ENCODE measurements around the gene CFAP20DC. TPM values are rescaled to one million over a fixed set of nuclear protein-coding genes. Genes with fewer than 3 reads are reported as not detected.

CFAP20DC gene
- total and polyA plus RNA-seq, 2 of the 13 experiments (the other 11 are each of a cell fraction or from before 2014, with no cell fraction given) = not detected

DNA sequence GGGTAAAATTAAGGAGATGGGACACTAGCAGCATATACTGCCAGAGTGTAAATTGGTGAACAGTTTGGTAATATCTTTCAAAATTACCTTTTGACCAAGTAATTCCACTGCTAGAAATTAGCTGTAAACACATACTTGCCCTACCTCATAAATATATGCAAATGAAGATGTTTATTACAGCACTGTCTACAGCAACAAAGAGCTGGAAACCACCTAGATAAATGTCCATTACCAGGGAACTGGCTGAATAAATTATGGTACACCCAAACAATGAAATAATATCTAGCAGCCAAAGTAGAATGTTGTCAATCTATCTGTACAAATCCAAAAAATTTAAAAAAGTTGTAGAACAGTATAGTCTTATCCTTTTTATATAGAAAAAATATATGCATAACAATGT, 277.4 kb downstream of the CFAP20DC start:
- no peak for DNase-seq (ENCODE audit: low spot score)
- in situ Hi-C loops (cut with HindIII; ENCODE audit: extremely low pct_ligation_motif_present, low pct_unique_long_range_greater_than_20kb) = no loop called here
- no peaks in the 10 kb centered on the region for H3K79me2 ChIP-seq (ENCODE audit: insufficient read depth, low read length)
- TF ChIP-seq, protein P1, sequence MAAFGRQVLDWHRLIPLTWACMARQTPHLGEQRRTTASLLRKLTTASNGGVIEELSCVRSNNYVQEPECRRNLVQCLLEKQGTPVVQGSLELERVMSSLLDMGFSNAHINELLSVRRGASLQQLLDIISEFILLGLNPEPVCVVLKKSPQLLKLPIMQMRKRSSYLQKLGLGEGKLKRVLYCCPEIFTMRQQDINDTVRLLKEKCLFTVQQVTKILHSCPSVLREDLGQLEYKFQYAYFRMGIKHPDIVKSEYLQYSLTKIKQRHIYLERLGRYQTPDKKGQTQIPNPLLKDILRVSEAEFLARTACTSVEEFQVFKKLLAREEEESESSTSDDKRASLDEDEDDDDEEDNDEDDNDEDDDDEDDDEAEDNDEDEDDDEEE (CRISPR knock-in tag; IDR thresholded peaks at IDR 0.05) = no peak
- TF ChIP-seq HOXA9 (CRISPR knock-in tag; IDR thresholded peaks at IDR 0.05; ENCODE audit: borderline replicate concordance) = no peak
- TF ChIP-seq, protein P2, sequence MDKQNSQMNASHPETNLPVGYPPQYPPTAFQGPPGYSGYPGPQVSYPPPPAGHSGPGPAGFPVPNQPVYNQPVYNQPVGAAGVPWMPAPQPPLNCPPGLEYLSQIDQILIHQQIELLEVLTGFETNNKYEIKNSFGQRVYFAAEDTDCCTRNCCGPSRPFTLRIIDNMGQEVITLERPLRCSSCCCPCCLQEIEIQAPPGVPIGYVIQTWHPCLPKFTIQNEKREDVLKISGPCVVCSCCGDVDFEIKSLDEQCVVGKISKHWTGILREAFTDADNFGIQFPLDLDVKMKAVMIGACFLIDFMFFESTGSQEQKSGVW (CRISPR knock-in tag; IDR thresholded peaks at IDR 0.05; ENCODE audit: borderline replicate concordance) = no peak
- no peak for TF ChIP-seq EP300 (IDR thresholded peaks at IDR 0.05; ENCODE audit: low read depth in 2 of 2, low read length in 2 of 2)
- TF ChIP-seq EP300 (CRISPR knock-in tag; IDR thresholded peaks at IDR 0.05; ENCODE audit: borderline replicate concordance) = no peak
- TF ChIP-seq XBP1 (CRISPR knock-in tag; IDR thresholded peaks at IDR 0.05) = no peak
- TF ChIP-seq, protein P3, sequence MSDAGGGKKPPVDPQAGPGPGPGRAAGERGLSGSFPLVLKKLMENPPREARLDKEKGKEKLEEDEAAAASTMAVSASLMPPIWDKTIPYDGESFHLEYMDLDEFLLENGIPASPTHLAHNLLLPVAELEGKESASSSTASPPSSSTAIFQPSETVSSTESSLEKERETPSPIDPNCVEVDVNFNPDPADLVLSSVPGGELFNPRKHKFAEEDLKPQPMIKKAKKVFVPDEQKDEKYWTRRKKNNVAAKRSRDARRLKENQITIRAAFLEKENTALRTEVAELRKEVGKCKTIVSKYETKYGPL (CRISPR knock-in tag; IDR thresholded peaks at IDR 0.05) = no peak
- no peak for TF ChIP-seq ELF3 (CRISPR knock-in tag; IDR thresholded peaks at IDR 0.05)
- no peak for TF ChIP-seq MIXL1 (CRISPR knock-in tag; IDR thresholded peaks at IDR 0.05)
- TF ChIP-seq JDP2 (CRISPR knock-in tag; IDR thresholded peaks at IDR 0.05; ENCODE audit: borderline replicate concordance) = no peak
- TF ChIP-seq SP140L (CRISPR knock-in tag; IDR thresholded peaks at IDR 0.05; ENCODE audit: borderline replicate concordance) = no peak
- H3K4me2 ChIP-seq (ENCODE audit: low read depth, low read length) = no peak overlapping the region
- H2AFZ ChIP-seq (ENCODE audit: low read length) = no peak overlapping the region
- no peaks in the 10 kb centered on the region for H3K4me1 ChIP-seq (ENCODE audit: insufficient read depth, low read length)
- no TSS peak for BruUV-seq (replicated peaks)
- no peak overlapping the region for H3K9ac ChIP-seq (ENCODE audit: insufficient read depth, low read depth, low read length)
- CTCF ChIA-PET (ENCODE audit: low intra/inter-chr PET ratio, low total read pairs) = no interaction called here
- no peak overlapping the region for H3K4me3 ChIP-seq (replicated peaks in 1 of 3; ENCODE audit: insufficient read depth in 1 of 3, low read depth in 2 of 3, low read length in 3 of 3)
- intact Hi-C loops (cut with micrococcal nuclease; ENCODE audit: unreplicated experiment) = no loop called here
- H3K27me3 ChIP-seq (ENCODE audit: control insufficient read depth in 1 of 2, insufficient read depth in 2 of 2, low read length in 2 of 2) = 0 out of 5 replicates have a peak, but pooled peaks cover 0 to 7% of the 10 kb centered on the region in 2 experiments
- POLR2A ChIA-PET = no interaction called here
- no peak for ATAC-seq
- no peaks in the 10 kb centered on the region for H3K36me3 ChIP-seq (replicated peaks in 1 of 2; ENCODE audit: control insufficient read depth in 1 of 2, insufficient read depth in 2 of 2, low read length in 2 of 2)
- no peaks in the 10 kb centered on the region for H3K9me3 ChIP-seq (ENCODE audit: low read length)
- no peak for FAIRE-seq
- no peaks in the 10 kb centered on the region for H4K20me1 ChIP-seq (ENCODE audit: insufficient read depth, low read length)
- no peak overlapping the region for H3K27ac ChIP-seq (ENCODE audit: extremely low read length, insufficient read depth, low read length)

All from HepG2 (cell line).